Measurements from ENCODE around the gene SRRM4.

The SRRM4 gene

DNA sequence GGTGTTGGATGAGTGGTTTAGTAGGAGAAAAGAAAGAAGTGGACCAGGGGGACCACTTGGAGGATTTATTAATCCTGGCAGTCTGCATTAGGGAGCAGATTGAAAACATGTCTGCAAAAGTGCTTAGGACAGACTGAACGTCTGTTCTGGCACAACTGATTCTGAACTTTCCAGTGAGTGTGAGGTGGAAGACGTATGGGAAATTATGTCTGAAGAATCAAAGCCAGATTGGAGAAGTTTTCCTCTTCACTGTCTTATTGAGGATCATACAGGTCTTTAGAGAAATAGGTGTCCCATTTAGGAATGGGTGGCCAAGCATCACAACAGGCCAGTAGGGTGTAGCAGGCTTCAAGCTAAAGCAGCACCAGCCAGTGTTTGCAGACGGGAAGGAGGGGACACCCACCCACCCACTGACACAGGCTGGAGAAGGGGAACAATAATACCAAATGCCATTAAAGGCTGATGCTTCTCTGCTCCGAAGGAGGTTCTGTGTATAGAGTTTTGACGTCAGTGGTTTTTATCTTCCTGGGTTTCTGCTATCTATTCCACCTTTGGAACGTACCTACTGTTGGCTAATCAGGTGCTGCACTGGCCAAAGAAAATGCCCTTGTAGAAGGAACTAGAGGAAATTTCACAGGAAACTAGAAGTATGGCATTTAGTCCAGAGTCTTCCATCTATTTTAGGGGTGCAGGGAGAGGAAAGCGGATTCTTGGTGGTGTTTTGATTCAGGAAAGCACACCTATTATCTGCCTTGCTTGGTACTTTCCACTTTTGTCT, 1.8 kb downstream of the SRRM4 start:
- no peak for TF ChIP-seq SIN3A (IDR thresholded peaks at IDR 0.05; ENCODE audit: borderline replicate concordance, insufficient read depth, low read length)
- no peak for TF ChIP-seq TAF1 (IDR thresholded peaks at IDR 0.05; ENCODE audit: borderline replicate concordance, insufficient read depth, low read length)
- no peak for TF ChIP-seq POLR2AphosphoS5 (IDR thresholded peaks at IDR 0.05; ENCODE audit: low read depth, low read length)
- TF ChIP-seq, protein P1, sequence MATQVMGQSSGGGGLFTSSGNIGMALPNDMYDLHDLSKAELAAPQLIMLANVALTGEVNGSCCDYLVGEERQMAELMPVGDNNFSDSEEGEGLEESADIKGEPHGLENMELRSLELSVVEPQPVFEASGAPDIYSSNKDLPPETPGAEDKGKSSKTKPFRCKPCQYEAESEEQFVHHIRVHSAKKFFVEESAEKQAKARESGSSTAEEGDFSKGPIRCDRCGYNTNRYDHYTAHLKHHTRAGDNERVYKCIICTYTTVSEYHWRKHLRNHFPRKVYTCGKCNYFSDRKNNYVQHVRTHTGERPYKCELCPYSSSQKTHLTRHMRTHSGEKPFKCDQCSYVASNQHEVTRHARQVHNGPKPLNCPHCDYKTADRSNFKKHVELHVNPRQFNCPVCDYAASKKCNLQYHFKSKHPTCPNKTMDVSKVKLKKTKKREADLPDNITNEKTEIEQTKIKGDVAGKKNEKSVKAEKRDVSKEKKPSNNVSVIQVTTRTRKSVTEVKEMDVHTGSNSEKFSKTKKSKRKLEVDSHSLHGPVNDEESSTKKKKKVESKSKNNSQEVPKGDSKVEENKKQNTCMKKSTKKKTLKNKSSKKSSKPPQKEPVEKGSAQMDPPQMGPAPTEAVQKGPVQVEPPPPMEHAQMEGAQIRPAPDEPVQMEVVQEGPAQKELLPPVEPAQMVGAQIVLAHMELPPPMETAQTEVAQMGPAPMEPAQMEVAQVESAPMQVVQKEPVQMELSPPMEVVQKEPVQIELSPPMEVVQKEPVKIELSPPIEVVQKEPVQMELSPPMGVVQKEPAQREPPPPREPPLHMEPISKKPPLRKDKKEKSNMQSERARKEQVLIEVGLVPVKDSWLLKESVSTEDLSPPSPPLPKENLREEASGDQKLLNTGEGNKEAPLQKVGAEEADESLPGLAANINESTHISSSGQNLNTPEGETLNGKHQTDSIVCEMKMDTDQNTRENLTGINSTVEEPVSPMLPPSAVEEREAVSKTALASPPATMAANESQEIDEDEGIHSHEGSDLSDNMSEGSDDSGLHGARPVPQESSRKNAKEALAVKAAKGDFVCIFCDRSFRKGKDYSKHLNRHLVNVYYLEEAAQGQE (IDR thresholded peaks at IDR 0.05; ENCODE audit: insufficient read depth in 1 of 2, low read depth in 2 of 2, low read length in 2 of 2), result no peak
- TF ChIP-seq FOXP2 (optimal IDR thresholded peaks at IDR 0.05; ENCODE audit: borderline replicate concordance, extremely low read depth, extremely low read length, insufficient read depth), result no peak

DNA sequence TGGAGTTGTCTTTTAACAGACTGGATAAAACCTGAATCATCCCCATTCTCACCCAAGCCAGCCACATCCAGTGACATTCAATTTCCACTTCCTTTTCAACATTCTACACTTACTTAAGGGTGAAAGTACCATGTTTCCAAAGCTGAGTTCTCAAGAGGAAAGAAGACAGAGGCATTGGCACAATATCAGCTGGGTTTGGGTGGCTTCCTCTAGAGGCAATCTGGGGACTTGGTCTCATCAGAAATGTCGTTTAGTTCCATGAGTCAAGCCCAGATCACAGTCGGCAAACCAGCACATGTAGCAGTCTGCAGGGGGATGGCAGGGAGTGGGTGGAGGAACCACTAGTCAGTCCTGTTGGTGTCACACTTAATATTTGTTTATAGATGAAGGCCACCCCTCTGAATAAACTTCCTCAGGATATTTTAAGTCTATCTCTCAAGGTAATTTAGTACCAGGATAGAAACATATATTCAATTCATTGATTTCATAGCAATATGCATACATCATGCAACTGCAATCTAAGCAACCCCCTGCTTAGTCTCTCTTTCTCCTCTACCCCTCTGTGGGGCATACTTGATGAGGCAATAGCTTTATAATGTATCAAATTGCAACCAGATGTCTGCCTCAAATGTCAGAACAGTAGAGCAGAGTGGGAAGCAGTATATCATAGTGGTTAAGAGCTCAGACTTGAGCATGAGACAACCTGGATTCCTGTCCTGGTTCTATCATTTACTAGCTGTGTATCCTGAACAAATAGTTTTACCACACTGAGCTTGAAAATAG, 3.0 kb downstream of the SRRM4 start:
- TF ChIP-seq POLR2AphosphoS5 (IDR thresholded peaks at IDR 0.05; ENCODE audit: low read depth, low read length), result no peak
- TF ChIP-seq SIN3A (IDR thresholded peaks at IDR 0.05; ENCODE audit: borderline replicate concordance, insufficient read depth, low read length), result no peak
- TF ChIP-seq TAF1 (IDR thresholded peaks at IDR 0.05; ENCODE audit: borderline replicate concordance, insufficient read depth, low read length), result no peak
- TF ChIP-seq FOXP2 (optimal IDR thresholded peaks at IDR 0.05; ENCODE audit: borderline replicate concordance, extremely low read depth, extremely low read length, insufficient read depth), result no peak
- TF ChIP-seq, protein P1 (IDR thresholded peaks at IDR 0.05; ENCODE audit: insufficient read depth in 1 of 2, low read depth in 2 of 2, low read length in 2 of 2), result no peak

DNA sequence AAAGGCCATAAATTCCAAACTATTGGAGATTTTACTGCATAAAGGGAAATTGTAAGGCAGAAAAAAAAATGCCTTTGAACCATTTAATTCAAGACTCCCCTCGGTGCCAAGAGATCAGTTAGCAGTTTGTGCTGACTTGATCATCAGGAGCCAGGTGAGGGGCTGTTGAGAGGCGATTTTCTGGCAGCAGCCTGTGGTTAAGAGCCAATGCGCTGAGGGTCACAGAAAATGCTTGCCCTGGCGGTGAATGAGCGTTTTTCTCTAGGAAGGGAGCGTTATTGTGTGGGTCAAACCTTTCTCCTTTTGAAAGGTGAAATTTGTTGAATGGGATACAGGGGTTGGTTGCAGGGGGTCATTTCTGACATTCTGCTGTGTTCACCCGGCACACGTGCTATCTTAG, 4.7 kb downstream of the SRRM4 start:
- TF ChIP-seq POLR2AphosphoS5 (IDR thresholded peaks at IDR 0.05; ENCODE audit: low read depth, low read length) (no peak), SIN3A (IDR thresholded peaks at IDR 0.05; ENCODE audit: borderline replicate concordance, insufficient read depth, low read length) (no peak), TAF1 (IDR thresholded peaks at IDR 0.05; ENCODE audit: borderline replicate concordance, insufficient read depth, low read length) (no peak), FOXP2 (optimal IDR thresholded peaks at IDR 0.05; ENCODE audit: borderline replicate concordance, extremely low read depth, extremely low read length, insufficient read depth) (no peak)
- TF ChIP-seq, protein P1 (IDR thresholded peaks at IDR 0.05; ENCODE audit: insufficient read depth in 1 of 2, low read depth in 2 of 2, low read length in 2 of 2), result no peak

DNA sequence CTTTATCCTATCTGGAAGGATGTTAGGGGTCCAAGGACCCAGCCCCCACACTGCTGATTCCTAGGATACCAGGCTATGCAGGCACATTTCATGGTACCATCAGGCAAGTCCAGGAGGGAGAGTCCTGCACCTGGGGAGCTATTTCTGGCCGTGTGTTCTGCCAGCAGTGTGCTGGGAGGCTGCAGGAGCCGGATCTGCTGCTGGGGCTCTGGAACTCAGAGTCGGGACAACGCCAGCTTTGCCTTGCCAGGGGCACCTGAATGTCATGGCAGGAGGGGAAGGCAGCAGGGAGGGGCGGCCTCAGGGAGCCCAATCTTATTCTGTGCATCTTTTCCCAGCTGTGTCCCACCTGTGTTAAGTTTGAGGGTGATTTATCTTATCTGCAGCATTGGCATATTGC, 17.8 kb downstream of the SRRM4 start:
- TF ChIP-seq FOXP2 (optimal IDR thresholded peaks at IDR 0.05; ENCODE audit: borderline replicate concordance, extremely low read depth, extremely low read length, insufficient read depth) (no peak), TAF1 (IDR thresholded peaks at IDR 0.05; ENCODE audit: borderline replicate concordance, insufficient read depth, low read length) (no peak), SIN3A (IDR thresholded peaks at IDR 0.05; ENCODE audit: borderline replicate concordance, insufficient read depth, low read length) (no peak), POLR2AphosphoS5 (IDR thresholded peaks at IDR 0.05; ENCODE audit: low read depth, low read length) (no peak)
- TF ChIP-seq, protein P1 (IDR thresholded peaks at IDR 0.05; ENCODE audit: insufficient read depth in 1 of 2, low read depth in 2 of 2, low read length in 2 of 2), result no peak
